OCI-LY1 (cell line): ENCODE results near the gene CD79B.

ENCODE experiments used
- H2AFZ ChIP-seq: fragments of 200-600 bp; sonication (generic), shearing (Covaris generic); 2 replicates; pipeline ENCODE4 v1.6.0; 2014; ENCODE audit warnings: antibody characterized with exemption, mild to moderate bottlenecking, low read length
- H3F3A ChIP-seq: fragments of 200-600 bp; sonication (generic), shearing (Covaris generic); 2 replicates; pipeline ENCODE4 v1.6.0; 2014; ENCODE audit warnings: mild to moderate bottlenecking, antibody characterized with exemption, low read length, moderate library complexity; ENCODE audit not compliant: insufficient read depth
- H3K27ac ChIP-seq: fragments of 200-600 bp; sonication (generic); 2 replicates; pipeline ENCODE4 v1.5.1; 2014; ENCODE audit warnings: low read length, mixed run types, mild to moderate bottlenecking, low read depth; ENCODE audit not compliant: poor library complexity, severe bottlenecking
- H3K27me3 ChIP-seq: fragments of 200-600 bp; sonication (generic); 2 replicates; pipeline ENCODE4 v1.6.0; 2014; ENCODE audit warnings: antibody characterized with exemption, mild to moderate bottlenecking, low read length, moderate library complexity; ENCODE audit not compliant: insufficient read depth
- H3K36me3 ChIP-seq: fragments of 200-600 bp; sonication (generic); 2 replicates; pipeline ENCODE4 v1.6.1; 2014; ENCODE audit warnings: mild to moderate bottlenecking, antibody characterized with exemption, low read length, moderate library complexity, mixed read lengths; ENCODE audit not compliant: insufficient read depth
- H3K4me1 ChIP-seq: fragments of 200-600 bp; sonication (generic); 2 replicates; pipeline ENCODE4 v1.5.1; 2014; ENCODE audit warnings: mild to moderate bottlenecking, low read length, moderate library complexity; ENCODE audit not compliant: insufficient read depth, severe bottlenecking
- H3K4me2 ChIP-seq: fragments of 200-600 bp; sonication (generic), shearing (Covaris generic); 2 replicates; pipeline ENCODE4 v1.6.1; 2014; ENCODE audit warnings: low read length
- H3K4me3 ChIP-seq: fragments of 200-600 bp; sonication (generic); 2 replicates; pipeline ENCODE4 v1.5.1; 2014; ENCODE audit warnings: low read length, low read depth, mild to moderate bottlenecking, mixed read lengths; ENCODE audit not compliant: poor library complexity, severe bottlenecking
- H3K79me2 ChIP-seq: fragments of 200-600 bp; shearing (Covaris generic); 2 replicates; pipeline ENCODE4 v1.6.1; 2016; ENCODE audit warnings: mixed run types, low read length, mixed read lengths; ENCODE audit not compliant: insufficient read depth
- H3K9ac ChIP-seq: fragments of 200-600 bp; sonication (generic), shearing (Covaris generic); 2 replicates; pipeline ENCODE4 v1.6.1; 2014; ENCODE audit warnings: mild to moderate bottlenecking, low read length, mixed read lengths
- H3K9me2 ChIP-seq: fragments of 200-600 bp; sonication (generic), shearing (Covaris generic); 2 replicates; pipeline ENCODE4 v1.6.1; 2014; ENCODE audit warnings: low read depth, mild to moderate bottlenecking, low read length, mixed read lengths
- H3K9me3 ChIP-seq: fragments of 200-600 bp; shearing (Covaris generic); 2 replicates; pipeline ENCODE4 v1.6.1; 2014; ENCODE audit warnings: low read length, mixed read lengths
- H4K20me1 ChIP-seq: fragments of 200-600 bp; sonication (generic), shearing (Covaris generic); 2 replicates; pipeline ENCODE4 v1.6.0; 2016; ENCODE audit warnings: mild to moderate bottlenecking, low read length; ENCODE audit not compliant: insufficient read depth
- CTCF ChIP-seq: fragments of 200-600 bp; sonication (generic), shearing (Covaris generic); IDR thresholded peaks from 2 replicates; pipeline ENCODE4 v1.5.1; 2017; ENCODE audit warnings: mild to moderate bottlenecking, antibody characterized with exemption, low read length, moderate library complexity, mixed read lengths
- EZH2 ChIP-seq: fragments of 200-600 bp; sonication (generic), shearing (Covaris generic); IDR thresholded peaks from 2 replicates; pipeline ENCODE4 v1.8.0; 2017; ENCODE audit warnings: borderline replicate concordance, mixed run types, mild to moderate bottlenecking, antibody characterized with exemption, low read length, moderate library complexity, mixed read lengths

CD79B gene

GRCh38 chr17:63945784-63946439, 13.8 kb upstream of the CD79B start:
- H3K4me1 ChIP-seq: peaks cover 71% of the 10 kb centered on the region
- no peaks in the 10 kb centered on the region for H3F3A ChIP-seq
- H3K36me3 ChIP-seq: 0 out of 2 replicates have a peak, but pooled peaks cover 1% of the 10 kb centered on the region
- H3K4me3 ChIP-seq: peak overlapping the region; percentile 50
- peak overlapping the region; percentile 86 for H3K9ac ChIP-seq
- H3K9me3 ChIP-seq: no peaks in the 10 kb centered on the region
- H3K27ac ChIP-seq: peak overlapping the region; percentile 99
- no peak overlapping the region for H2AFZ ChIP-seq
- H4K20me1 ChIP-seq: no peaks in the 10 kb centered on the region
- peak overlapping the region; percentile 86 for H3K4me2 ChIP-seq
- no peaks in the 10 kb centered on the region for H3K27me3 ChIP-seq
- TF ChIP-seq CTCF (no peak), EZH2 (no peak)
- H3K9me2 ChIP-seq: no peaks in the 10 kb centered on the region
- no peaks in the 10 kb centered on the region for H3K79me2 ChIP-seq

GRCh38 chr17:63944736-63945499, 12.8 kb upstream of the CD79B start:
- TF ChIP-seq EZH2 (no peak), CTCF (no peak)
- Histone ChIP-seq H4K20me1 (no peaks in the 10 kb centered on the region), H3K9me2 (no peaks in the 10 kb centered on the region), H3K4me3 (peak overlapping the region; percentile 50), H3K36me3 (peaks cover 5% of the 10 kb centered on the region; the same call in 1 of the 2 replicates), H2AFZ (no peak overlapping the region), H3F3A (no peaks in the 10 kb centered on the region), H3K9ac (peak overlapping the region; percentile 86), H3K4me2 (peak overlapping the region; percentile 86), H3K4me1 (peaks cover 64% of the 10 kb centered on the region), H3K27me3 (no peaks in the 10 kb centered on the region), H3K27ac (peak overlapping the region; percentile 99), H3K79me2 (no peaks in the 10 kb centered on the region), H3K9me3 (no peaks in the 10 kb centered on the region)

GRCh38 chr17:63943745-63944144, 11.6 kb upstream of the CD79B start:
- H3K9me3 ChIP-seq: no peaks in the 10 kb centered on the region
- no peaks in the 10 kb centered on the region for H3K79me2 ChIP-seq
- no peak overlapping the region for H2AFZ ChIP-seq
- peak; percentile 41 for TF ChIP-seq CTCF
- TF ChIP-seq EZH2: no peak
- H3K4me3 ChIP-seq: no peak overlapping the region
- peak overlapping the region; percentile 99 for H3K27ac ChIP-seq
- H3K9me2 ChIP-seq: no peaks in the 10 kb centered on the region
- no peaks in the 10 kb centered on the region for H3F3A ChIP-seq
- H3K4me2 ChIP-seq: no peak overlapping the region; the same call in 1 of the 2 replicates
- peaks cover 5% of the 10 kb centered on the region; the same call in 1 of the 2 replicates for H3K36me3 ChIP-seq
- H3K9ac ChIP-seq: no peak overlapping the region; the same call in 1 of the 2 replicates
- no peaks in the 10 kb centered on the region for H4K20me1 ChIP-seq
- no peaks in the 10 kb centered on the region for H3K27me3 ChIP-seq
- peaks cover 68% of the 10 kb centered on the region for H3K4me1 ChIP-seq
